ENCODE data around the gene ADAD2.

Gene ADAD2

GRCh38 chr16:84225571-84225970, 34.6 kb downstream of the ADAD2 start:
- DNase-seq (ENCODE audit: low read depth): no peak

GRCh38 chr16:84226026-84226425, 35.1 kb downstream of the ADAD2 start:
- no peak for DNase-seq (ENCODE audit: low read depth)

GRCh38 chr16:84227548-84227947, 36.6 kb downstream of the ADAD2 start:
- DNase-seq (ENCODE audit: low read depth): no peak

- peak; percentile 69 for DNase-seq (ENCODE audit: low read depth)
These were observed 37.4 kb downstream of the ADAD2 start for GRCh38 chr16:84228256-84228838.

GRCh38 chr16:84229471-84229870, 38.5 kb downstream of the ADAD2 start:
- DNase-seq (ENCODE audit: low read depth): no peak

- DNase-seq (ENCODE audit: low read depth): no peak
These were observed 41.1 kb downstream of the ADAD2 start for GRCh38 chr16:84232060-84232459.

- no peak for DNase-seq (ENCODE audit: low read depth)
These were observed 42.0 kb downstream of the ADAD2 start for GRCh38 chr16:84232969-84233368.

- DNase-seq (ENCODE audit: low read depth): no peak
These were observed 42.8 kb downstream of the ADAD2 start for GRCh38 chr16:84233748-84234147.

GRCh38 chr16:84234321-84235241, 43.6 kb downstream of the ADAD2 start:
- no peak for DNase-seq (ENCODE audit: low read depth)

GRCh38 chr16:84236671-84237070, 45.7 kb downstream of the ADAD2 start:
- DNase-seq (ENCODE audit: low read depth): no peak

- DNase-seq (ENCODE audit: low read depth): no peak
These were observed 47.2 kb downstream of the ADAD2 start for GRCh38 chr16:84237994-84238750.

GRCh38 chr16:84239141-84239769, 48.3 kb downstream of the ADAD2 start:
- no peak for DNase-seq (ENCODE audit: low read depth)

GRCh38 chr16:84239909-84240308, 49.0 kb downstream of the ADAD2 start, which contains the start of gene KCNG4:
TSS of gene KCNG4 (minus strand) at chr16:84240012. CDS start at chr16:84237485, 2,527 bp downstream.
- DNase-seq (ENCODE audit: low read depth): no peak

GRCh38 chr16:84240455-84240854, 49.5 kb downstream of the ADAD2 start:
- no peak for DNase-seq (ENCODE audit: low read depth)

- DNase-seq (ENCODE audit: low read depth): no peak
These were observed 50.8 kb downstream of the ADAD2 start for GRCh38 chr16:84241778-84242177.

- no peak for DNase-seq (ENCODE audit: low read depth)
These were observed 51.9 kb downstream of the ADAD2 start for GRCh38 chr16:84242839-84243238.

- DNase-seq (ENCODE audit: low read depth): no peak
These were observed 52.8 kb downstream of the ADAD2 start for GRCh38 chr16:84243732-84244131.

GRCh38 chr16:84244728-84245127, 53.8 kb downstream of the ADAD2 start:
- no peak for DNase-seq (ENCODE audit: low read depth)

- no peak for DNase-seq (ENCODE audit: low read depth)
These were observed 55.2 kb downstream of the ADAD2 start for GRCh38 chr16:84245956-84246678.

- no peak for DNase-seq (ENCODE audit: low read depth)
These were observed 55.7 kb downstream of the ADAD2 start for GRCh38 chr16:84246679-84247077.
